ENCODE measurements around the gene TK2.

Gene TK2

DNA sequence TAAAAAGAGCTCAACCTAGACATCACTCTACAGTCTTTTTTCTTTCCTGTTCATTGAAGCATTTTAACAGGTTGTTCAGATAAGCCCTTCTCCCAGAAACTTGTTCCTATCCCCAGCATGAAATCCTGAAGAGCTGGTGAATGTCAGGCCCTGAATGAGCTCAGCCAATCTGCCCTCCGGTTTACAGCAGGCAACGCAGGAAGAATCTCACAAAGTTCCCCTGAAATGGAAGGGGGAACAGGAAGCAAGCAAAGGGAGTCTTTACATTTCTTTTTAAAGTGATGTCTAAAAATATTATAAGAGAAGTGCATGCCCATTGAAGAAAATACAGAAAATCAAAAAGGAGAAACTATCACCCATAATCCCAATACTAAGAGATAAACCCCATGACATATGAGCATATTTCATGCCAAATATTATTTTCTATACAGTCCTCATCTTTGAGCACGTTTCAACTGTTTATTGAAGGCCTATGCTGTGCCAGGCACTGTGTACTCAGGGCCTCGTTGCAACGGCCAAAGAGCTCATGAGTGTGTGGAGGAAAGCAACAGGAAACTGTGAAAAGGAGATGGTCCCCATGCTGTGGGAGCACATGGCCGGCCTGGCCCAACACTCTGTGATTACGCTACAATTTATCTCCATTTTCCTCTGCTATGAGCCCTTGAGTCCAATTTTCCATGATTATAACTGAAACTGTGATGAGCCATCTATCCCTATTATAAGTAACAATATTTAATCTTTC is 5.7 kb downstream of the TK2 start:
- DNase-seq (ENCODE audit: low spot score) = no peak

- DNase-seq (ENCODE audit: low spot score) = no peak
Observed at GRCh38 chr16:66543541-66543940, 6.4 kb downstream of the TK2 start.

DNA sequence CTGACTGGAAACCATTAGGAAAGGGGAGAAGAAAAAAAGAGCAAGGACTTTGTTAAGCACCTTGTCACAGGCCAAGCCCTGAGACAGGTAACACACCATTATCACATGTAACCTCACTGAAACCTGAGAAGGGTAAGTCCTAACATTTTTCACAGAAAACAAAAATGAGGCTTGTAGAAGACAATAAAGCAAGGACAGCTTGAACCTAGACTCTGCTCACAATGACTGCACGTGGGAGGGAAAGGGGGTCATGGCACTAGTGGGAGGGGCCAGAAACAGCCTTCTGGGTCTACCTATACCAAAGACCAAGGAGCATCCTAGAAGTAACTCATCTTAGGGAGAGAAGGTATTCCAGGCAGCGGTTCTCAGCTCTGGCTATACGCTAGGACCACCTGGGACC is 7.5 kb downstream of the TK2 start:
- DNase-seq (ENCODE audit: low spot score) = no peak

DNA sequence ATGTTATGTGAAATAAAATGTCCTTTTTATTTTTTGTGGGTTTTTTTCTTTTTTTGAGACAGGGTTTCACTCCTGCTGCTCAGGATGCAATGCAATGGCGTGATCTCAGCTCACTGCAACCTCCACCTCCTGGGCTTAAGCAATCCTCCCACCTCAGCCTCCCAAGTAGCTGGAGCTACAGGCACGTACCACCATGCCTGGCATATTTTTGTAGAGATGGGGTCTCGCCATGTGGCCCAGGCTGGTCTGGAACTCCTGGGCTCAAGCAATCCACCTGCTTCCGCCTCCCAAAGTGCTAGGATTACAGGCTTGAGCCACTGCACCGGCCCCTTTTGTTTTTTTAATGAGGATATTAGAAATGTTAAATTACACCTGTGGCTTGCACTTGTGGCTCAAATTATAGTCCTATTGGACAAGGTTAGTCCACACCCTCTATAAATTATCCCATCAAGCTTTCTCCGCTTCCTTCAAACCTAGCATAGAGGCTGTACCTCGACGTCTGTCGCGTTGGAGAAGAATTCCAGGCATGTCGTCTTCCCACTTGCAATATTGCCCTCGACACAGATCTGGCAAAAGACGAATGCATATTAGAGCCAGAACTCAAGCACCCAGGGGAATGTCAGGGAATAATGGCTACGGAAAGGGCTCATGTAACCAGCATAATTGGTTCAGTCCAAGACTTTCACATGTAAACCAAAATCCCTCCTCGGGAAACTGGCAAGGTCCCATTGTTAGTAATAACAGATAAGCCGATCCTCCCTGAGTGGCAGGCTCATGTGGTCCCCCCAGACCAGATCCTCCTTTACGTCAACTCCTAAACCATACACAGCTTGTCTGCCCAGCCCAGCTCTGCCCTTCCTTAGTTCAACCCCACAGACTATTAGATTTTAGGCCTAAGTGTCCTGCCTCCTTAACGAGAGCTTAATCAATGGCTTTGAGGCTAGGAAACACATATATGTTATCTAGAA is 8.2 kb downstream of the TK2 start:
- no peak for DNase-seq (ENCODE audit: low spot score)

DNA sequence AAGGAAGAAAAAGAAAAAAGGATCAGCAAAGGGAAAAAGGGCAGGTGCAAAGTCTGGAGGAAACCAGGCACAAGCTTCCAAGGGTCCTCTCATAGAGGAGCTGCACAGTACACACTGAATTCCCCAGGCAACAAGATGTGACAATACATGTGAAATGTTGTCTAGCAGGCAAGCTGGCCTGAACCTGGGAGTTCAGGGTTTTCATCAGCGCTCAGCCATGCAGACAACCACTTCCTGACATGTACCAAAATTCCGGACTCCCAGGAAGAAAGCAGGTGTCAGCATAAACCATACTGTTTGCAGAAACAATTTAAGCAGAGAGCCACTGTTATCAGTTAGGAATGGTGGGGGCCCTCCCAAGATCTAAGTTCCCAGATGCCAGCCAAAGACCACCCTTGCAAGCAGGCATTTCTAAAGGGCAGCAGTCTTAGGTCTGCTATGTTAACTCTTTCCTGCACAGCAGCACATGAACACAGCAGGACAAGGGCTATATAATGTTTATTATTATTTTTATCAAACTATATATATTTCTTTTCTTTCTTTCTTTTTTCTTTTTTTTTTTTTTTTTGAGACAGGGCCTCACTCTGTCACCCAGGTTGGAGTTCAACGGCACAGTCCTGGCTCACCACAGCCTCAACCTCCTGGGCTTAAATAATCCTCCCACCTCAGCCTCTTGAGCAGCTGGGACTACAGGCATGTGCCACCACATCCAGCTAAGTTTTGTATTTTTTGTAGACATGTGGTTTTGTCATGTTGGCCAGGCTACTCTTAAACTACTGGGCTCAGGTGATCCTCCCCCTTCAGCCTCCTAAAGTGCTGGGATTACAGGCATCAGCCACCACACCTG is 10.1 kb downstream of the TK2 start:
- DNase-seq (ENCODE audit: low spot score) = no peak

- DNase-seq (ENCODE audit: low spot score) = no peak
Observed at GRCh38 chr16:66538910-66539309, 11.0 kb downstream of the TK2 start.

DNA sequence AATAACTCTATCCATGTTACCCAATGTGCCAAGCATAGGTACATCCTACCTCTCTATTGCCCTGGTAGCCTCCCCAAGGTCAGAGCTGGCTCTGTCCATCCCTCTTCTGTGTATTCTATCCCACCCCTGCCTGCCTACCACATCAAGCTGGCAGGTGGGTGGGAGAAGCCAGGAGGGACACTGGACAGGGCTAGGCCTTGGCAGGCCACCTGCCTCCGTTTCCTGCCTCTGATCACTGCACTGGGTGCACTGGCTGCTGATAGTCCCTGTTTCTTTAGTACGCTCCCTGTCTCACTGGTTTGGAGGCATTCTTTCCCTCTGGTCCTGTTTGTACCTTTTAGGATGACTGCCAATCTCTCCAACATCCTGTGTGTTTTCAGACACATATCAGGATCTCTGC is 12.7 kb downstream of the TK2 start:
- no peak for DNase-seq (ENCODE audit: low spot score)

- no peak for DNase-seq (ENCODE audit: low spot score)
Observed at GRCh38 chr16:66536525-66536924, 13.4 kb downstream of the TK2 start.

GRCh38 chr16:66534376-66534799 is 15.5 kb downstream of the TK2 start:
- no peak for DNase-seq (ENCODE audit: low spot score)

DNA sequence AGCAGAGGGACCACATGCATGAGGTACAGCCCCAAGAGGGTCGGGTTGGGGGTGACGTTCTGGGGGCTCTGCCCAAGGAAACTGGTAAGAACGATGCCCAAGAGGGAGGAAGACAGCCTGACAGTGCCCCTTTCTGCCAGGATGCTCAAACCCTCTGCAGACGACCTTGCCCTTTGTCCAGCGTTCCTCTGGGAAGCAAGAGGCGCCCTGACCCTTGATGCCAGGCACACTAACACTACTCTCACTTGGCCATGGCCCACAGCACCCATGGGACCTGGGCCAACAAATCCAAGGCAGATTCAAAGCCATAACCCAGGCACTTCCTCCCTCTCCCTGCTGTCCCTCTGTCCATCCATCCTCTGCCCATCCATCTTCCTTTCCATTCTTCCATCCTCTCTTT is 20.4 kb downstream of the TK2 start:
- DNase-seq (ENCODE audit: low spot score) = no peak

DNA sequence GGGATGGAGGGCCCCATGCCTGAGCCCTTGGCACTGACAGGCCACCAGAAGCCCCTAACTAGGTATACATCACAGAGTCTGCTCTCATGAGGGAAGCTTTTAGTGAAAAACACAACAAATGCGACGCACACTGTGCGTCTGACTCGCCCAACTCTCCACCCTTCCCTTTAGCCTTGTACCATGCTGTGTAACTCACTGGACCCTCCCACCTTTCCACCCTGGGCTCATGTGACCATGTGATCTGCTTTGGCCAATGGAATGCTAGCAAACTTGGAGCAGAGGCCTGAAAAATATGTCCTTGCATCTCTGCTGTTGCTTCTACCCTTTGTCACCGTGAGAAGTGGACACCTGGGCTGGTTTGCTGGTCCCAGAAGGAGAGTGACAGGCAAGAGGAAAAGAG is 21.6 kb downstream of the TK2 start:
- DNase-seq (ENCODE audit: low spot score) = no peak

DNA sequence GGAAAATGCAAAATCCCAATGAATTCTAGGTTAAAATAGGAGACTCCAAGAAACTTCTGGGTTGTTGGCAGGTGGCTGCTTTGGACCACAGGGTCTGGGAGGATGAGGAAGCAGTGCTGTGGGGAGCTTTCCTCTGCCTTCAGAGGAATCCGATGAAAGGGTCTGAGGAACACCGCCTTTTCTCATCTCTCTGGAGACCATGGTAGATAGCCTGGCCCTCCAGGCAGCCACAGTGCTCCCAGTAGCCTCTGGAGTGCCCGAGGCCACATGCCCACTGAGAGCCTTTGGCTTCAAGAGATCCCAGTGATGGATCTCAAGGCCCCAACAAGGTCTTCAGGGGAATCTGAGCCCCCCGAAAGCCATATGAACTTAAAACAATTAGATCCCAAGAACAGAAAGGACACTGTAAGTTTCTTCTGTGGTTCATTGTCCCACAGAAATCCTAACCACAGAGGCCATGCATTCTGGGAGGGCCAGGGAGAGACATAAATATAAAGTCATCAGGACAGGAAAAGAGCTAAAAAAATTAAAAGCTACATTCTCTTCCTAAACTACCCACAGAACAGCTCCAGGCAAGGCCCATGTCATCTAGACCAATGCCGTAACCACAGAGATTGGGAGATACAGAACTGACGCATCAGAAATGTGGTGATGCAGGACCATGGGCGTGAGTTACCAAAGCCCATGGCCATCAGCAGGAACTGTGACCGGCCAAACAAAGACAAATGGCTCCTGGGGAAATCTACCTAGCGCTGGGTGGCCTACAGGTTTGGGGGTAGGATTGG is 24.3 kb downstream of the TK2 start:
- DNase-seq (ENCODE audit: low spot score) = no peak

- no peak for DNase-seq (ENCODE audit: low spot score)
Observed at GRCh38 chr16:66524601-66525164, 25.2 kb downstream of the TK2 start.

DNA sequence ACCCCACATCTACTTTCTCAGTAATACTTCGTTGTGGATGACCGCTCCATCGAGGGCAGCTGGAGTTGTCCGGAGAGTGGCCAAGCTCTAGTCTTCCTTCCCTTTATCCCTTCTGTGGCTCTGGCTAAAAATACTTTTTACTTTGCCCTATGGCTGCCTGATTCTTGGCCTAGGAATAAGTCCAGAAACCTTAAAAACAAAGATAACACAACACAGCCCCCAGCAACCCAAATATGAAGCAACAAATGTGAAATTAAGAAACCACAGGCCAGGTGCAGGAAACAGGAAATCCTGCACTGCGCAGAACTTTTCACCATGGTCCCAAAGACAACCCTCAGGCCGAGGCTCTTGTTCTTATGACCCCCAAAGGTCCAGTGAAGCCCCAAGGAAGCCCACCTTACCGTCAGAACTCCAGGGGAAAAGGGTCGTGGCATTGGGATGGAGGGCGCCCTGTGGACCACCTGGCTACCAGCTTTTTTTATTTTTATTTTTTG is 26.0 kb downstream of the TK2 start:
- no peak for DNase-seq (ENCODE audit: low spot score)

- no peak for DNase-seq (ENCODE audit: low spot score)
Observed at GRCh38 chr16:66522816-66523590, 26.9 kb downstream of the TK2 start.

GRCh38 chr16:66521951-66522771 is 27.8 kb downstream of the TK2 start:
- no peak for DNase-seq (ENCODE audit: low spot score)

DNA sequence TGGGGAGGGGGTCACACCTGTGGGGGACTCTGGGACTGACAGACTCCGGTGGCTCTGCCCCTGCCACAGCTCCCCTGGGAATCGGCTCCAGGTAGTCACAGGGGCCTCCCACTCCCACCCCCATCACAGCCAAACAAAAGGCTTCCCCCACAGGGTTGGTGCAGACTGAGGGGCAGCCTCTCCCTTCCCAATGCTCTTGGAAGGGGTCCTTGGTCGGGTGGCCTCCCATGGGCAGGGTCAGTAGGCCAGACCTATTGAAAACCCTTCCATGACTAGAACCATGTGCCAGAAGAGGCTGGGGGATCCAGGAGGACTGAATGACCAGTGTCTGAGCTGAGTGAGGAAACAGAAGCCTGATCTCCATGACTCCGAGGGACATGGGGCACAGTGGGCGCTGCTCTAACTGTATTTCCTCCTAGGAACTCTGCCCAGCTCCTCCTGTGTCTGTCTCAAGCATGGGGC is 28.6 kb downstream of the TK2 start:
- no peak for DNase-seq (ENCODE audit: low spot score)

DNA sequence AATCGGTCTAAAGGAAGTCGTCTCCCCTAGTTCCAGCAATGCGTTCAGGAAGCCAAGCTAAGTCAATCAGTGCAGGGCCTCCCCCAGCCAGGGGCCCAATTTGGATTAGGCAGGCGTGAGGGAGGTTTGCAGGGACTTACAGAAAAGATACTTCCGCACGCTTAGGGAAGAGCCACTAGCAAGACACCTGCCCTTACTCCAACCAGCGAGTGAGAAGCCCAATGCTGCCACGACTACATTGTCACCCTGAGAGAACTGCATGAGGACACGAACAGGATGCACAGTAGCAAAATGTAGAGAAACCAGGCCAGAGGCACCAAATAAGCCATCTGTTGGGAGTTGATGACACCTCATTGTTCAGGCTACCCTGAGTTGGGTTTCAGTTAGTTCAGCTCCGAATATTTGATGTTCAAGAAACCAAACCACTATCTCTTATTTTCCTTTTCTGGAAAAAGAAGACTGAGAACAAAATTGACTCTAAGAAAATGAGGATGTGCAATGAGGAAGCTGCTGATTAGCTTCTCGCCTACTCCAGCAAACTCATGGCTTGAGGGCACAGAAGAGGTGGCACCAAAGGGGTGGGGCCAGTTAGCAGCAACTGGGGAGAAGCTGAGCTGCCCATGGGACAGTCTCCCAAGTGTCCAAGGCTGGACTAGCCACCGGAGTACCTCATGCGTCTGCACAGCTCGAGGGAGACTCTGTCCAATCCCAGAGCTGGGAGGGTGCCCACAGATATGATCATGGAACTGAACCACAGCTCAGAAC is 29.3 kb downstream of the TK2 start:
- no peak for DNase-seq (ENCODE audit: low spot score)

Data from hematopoietic multipotent progenitor cell treated with erythropoietin and hydrocortisone succinate and interleukin-3 and kit ligand, for 15 days (in vitro differentiated cells).